Peyer's patch (tissue), 4 donors: ENCODE results near the gene POU1F1.

Experiments used
- POLR2A ChIP-seq, 2 donors: fragments of 450-650 bp; IDR thresholded peaks; one replicate each; pipeline ENCODE4 v1.5.1; 2017; ENCODE audit warnings: antibody characterized with exemption in 2 of 2, mild to moderate bottlenecking in 2 of 2, moderate library complexity in 2 of 2
- TF ChIP-seq, protein P1 (sequence below), 6 experiments: fragments of 450-650 bp in 4 of 6; fragments of 200-600 bp in 2 of 6; sonication (generic) in 1 of 6; IDR thresholded peaks; one replicate each; pipeline ENCODE4 v1.5.1; 2017 to 2019; ENCODE audit warnings: antibody characterized with exemption in 6 of 6, mild to moderate bottlenecking in 3 of 6, moderate library complexity in 1 of 6

DNA sequence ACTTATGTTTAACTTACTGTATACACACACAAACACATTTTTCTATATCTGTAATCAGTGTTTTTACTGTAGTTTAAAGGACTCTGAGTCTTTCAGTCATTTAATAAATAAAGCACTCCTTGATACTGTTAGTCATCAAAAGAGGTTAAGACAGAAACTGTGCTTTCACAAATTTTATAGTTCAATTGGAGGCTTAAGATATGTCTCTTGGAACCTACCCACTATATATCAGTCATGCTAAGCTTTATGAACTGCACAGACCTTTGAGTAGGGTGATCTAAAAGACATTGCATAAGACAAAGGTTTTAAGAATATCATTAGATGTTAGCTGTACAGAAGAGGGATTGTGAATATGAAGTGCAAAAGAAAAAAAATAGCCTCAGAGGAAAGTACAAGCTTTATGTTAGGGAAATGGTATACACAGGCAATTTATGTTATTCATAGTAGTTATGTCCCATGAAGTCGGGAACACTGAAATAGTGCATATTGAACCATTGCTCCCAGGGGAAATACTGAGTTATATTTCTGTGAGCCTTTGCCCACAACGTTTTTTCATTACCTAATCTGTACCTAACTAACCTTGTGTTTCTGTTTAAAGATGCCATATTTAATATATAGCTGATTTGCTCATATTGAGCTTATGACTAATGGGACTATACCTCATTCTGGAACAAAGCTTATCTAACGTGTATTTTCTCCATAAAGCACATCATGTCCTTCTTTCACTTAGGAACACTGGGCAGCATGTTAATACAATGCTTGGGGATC lies 29.5 kb downstream of the POU1F1 start:
- TF ChIP-seq POLR2A (IDR thresholded peaks at IDR 0.05) = no peak
- TF ChIP-seq, protein P1, sequence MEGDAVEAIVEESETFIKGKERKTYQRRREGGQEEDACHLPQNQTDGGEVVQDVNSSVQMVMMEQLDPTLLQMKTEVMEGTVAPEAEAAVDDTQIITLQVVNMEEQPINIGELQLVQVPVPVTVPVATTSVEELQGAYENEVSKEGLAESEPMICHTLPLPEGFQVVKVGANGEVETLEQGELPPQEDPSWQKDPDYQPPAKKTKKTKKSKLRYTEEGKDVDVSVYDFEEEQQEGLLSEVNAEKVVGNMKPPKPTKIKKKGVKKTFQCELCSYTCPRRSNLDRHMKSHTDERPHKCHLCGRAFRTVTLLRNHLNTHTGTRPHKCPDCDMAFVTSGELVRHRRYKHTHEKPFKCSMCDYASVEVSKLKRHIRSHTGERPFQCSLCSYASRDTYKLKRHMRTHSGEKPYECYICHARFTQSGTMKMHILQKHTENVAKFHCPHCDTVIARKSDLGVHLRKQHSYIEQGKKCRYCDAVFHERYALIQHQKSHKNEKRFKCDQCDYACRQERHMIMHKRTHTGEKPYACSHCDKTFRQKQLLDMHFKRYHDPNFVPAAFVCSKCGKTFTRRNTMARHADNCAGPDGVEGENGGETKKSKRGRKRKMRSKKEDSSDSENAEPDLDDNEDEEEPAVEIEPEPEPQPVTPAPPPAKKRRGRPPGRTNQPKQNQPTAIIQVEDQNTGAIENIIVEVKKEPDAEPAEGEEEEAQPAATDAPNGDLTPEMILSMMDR (IDR thresholded peaks at IDR 0.05) = no peak
